H9 (cell line): ENCODE measurements around the gene PCDHGB4. TPM values are rescaled to one million over a fixed set of nuclear protein-coding genes. Genes with fewer than 3 reads are reported as not detected.
"Not testable (repeated sequence)": the region's sequence is repeated elsewhere in the genome, so short reads cannot be mapped to it uniquely, and the experiment has no call there.

Source experiments
- DNase-seq: peaks from one replicate; pipeline ENCODE4 v3.0.0-alpha.2; 2017
- H2AFZ ChIP-seq: one replicate; pipeline ENCODE4 v1.6.1; 2013; ENCODE audit warnings: mild to moderate bottlenecking, low read length, control low read depth, moderate library complexity
- H2AK5ac ChIP-seq: 2 replicates; pipeline ENCODE4 v1.6.1; 2013; ENCODE audit warnings: low read length, control low read depth, mixed read lengths; ENCODE audit not compliant: insufficient read length
- H2BK120ac ChIP-seq: one replicate; pipeline ENCODE4 v1.6.1; 2013; ENCODE audit warnings: low read depth, mild to moderate bottlenecking, low read length, control low read depth, inconsistent platforms; ENCODE audit not compliant: poor library complexity, severe bottlenecking
- H2BK12ac ChIP-seq: 2 replicates; pipeline ENCODE4 v1.6.1; 2013; ENCODE audit warnings: low read length, control low read depth, mixed read lengths, low read depth; ENCODE audit not compliant: insufficient read length
- H2BK15ac ChIP-seq: 2 replicates; pipeline ENCODE4 v1.6.1; 2013; ENCODE audit warnings: low read depth, low read length, control low read depth
- H2BK20ac ChIP-seq: one replicate; pipeline ENCODE4 v1.6.1; 2013; ENCODE audit warnings: low read depth, mild to moderate bottlenecking, low read length, control low read depth, inconsistent platforms; ENCODE audit not compliant: poor library complexity, severe bottlenecking
- H2BK5ac ChIP-seq: 2 replicates; pipeline ENCODE4 v1.6.1; 2013; ENCODE audit warnings: low read length, control low read depth, mixed read lengths; ENCODE audit not compliant: insufficient read length
- H3K14ac ChIP-seq: 2 replicates; pipeline ENCODE4 v1.6.1; 2013; ENCODE audit warnings: low read length, control low read depth; ENCODE audit not compliant: insufficient read depth
- H3K18ac ChIP-seq: 2 replicates; pipeline ENCODE4 v1.6.1; 2013; ENCODE audit warnings: low read depth, mild to moderate bottlenecking, mixed read lengths, low read length, control low read depth; ENCODE audit not compliant: insufficient read length
- H3K23ac ChIP-seq: 2 replicates; pipeline ENCODE4 v1.6.1; 2013; ENCODE audit warnings: low read length, control low read depth, mixed read lengths, low read depth; ENCODE audit not compliant: insufficient read length
- H3K23me2 ChIP-seq: 2 replicates; pipeline ENCODE4 v1.6.1; 2013; ENCODE audit warnings: low read depth, mild to moderate bottlenecking, mixed read lengths, low read length, control low read depth; ENCODE audit not compliant: insufficient read length, poor library complexity, severe bottlenecking
- H3K27ac ChIP-seq: 2 replicates; pipeline ENCODE4 v1.5.1; 2013; ENCODE audit warnings: low read length, control low read depth, mixed read lengths, low read depth; ENCODE audit not compliant: insufficient read length
- H3K27me3 ChIP-seq: 2 replicates; pipeline ENCODE4 v1.6.1; 2013; ENCODE audit warnings: low read length, control low read depth, inconsistent platforms; ENCODE audit not compliant: insufficient read depth
- H3K4ac ChIP-seq: 2 replicates; pipeline ENCODE4 v1.6.1; 2013; ENCODE audit warnings: low read depth, mild to moderate bottlenecking, control low read depth, inconsistent platforms, low read length, moderate library complexity
- H3K4me1 ChIP-seq: 2 replicates; pipeline ENCODE4 v1.6.1; 2013; ENCODE audit warnings: low read length, control low read depth, inconsistent platforms; ENCODE audit not compliant: insufficient read depth
- H3K4me2 ChIP-seq: 2 replicates; pipeline ENCODE4 v1.6.1; 2013; ENCODE audit warnings: low read length, control low read depth, mixed read lengths; ENCODE audit not compliant: insufficient read length, insufficient read depth
- H3K56ac ChIP-seq: 2 replicates; pipeline ENCODE4 v1.6.1; 2013; ENCODE audit warnings: low read depth, mild to moderate bottlenecking, mixed read lengths, low read length, control low read depth; ENCODE audit not compliant: insufficient read length
- H3K79me1 ChIP-seq: 2 replicates; pipeline ENCODE4 v1.6.1; 2013; ENCODE audit warnings: low read depth, mild to moderate bottlenecking, moderate library complexity, low read length, control low read depth, inconsistent platforms; ENCODE audit not compliant: insufficient read depth, poor library complexity, severe bottlenecking
- H3K79me2 ChIP-seq: 2 replicates; pipeline ENCODE4 v1.6.1; 2013; ENCODE audit warnings: low read length, control low read depth, inconsistent platforms; ENCODE audit not compliant: insufficient read depth
- H3K9ac ChIP-seq: 2 replicates; pipeline ENCODE4 v1.6.1; 2013; ENCODE audit warnings: low read length, control low read depth, mixed read lengths; ENCODE audit not compliant: insufficient read length; ENCODE audit errors: extremely low read depth
- H3K9me3 ChIP-seq: one replicate; pipeline ENCODE4 v1.6.1; 2013; ENCODE audit warnings: low read depth, low read length, inconsistent platforms; ENCODE audit not compliant: control insufficient read depth
- H3T11ph ChIP-seq: one replicate; pipeline ENCODE4 v1.6.1; 2013; ENCODE audit warnings: mild to moderate bottlenecking, low read length, control low read depth, inconsistent platforms
- H4K20me1 ChIP-seq: one replicate; pipeline ENCODE4 v1.6.1; 2013; ENCODE audit not compliant: control insufficient read depth, insufficient read length, insufficient read depth
- H4K5ac ChIP-seq: 2 replicates; pipeline ENCODE4 v1.6.1; 2013; ENCODE audit warnings: low read depth, mild to moderate bottlenecking, mixed read lengths, low read length, control low read depth; ENCODE audit not compliant: insufficient read length
- H4K8ac ChIP-seq: replicated peaks from 2 replicates; pipeline ENCODE4 v1.6.1; 2013; ENCODE audit warnings: low read length, control low read depth, mixed read lengths, low read depth; ENCODE audit not compliant: insufficient read length
- H4K91ac ChIP-seq: 2 replicates; pipeline ENCODE4 v1.6.1; 2013; ENCODE audit warnings: low read depth, mild to moderate bottlenecking, moderate library complexity, mixed read lengths, low read length, control low read depth; ENCODE audit not compliant: insufficient read length
- H3K27ac Mint-ChIP-seq, 3 experiments: 2 replicates in 2 of 3; 3 replicates in 1 of 3; pipeline ENCODE4 v1.8.0; 2020 to 2021; ENCODE audit warnings: mixed read lengths in 3 of 3, mild to moderate bottlenecking in 1 of 3, moderate library complexity in 1 of 3
- H3K27me3 Mint-ChIP-seq: 2 replicates; pipeline ENCODE4 v1.8.0; 2021; ENCODE audit warnings: low read depth, mild to moderate bottlenecking, moderate library complexity, mixed read lengths
- H3K36me3 Mint-ChIP-seq, 3 experiments: 2 replicates in 2 of 3; 3 replicates in 1 of 3; pipeline ENCODE4 v1.8.0; 2020 to 2021; ENCODE audit warnings: low read depth in 3 of 3, mixed read lengths in 3 of 3; ENCODE audit not compliant: insufficient read depth in 1 of 3
- H3K4me1 Mint-ChIP-seq, 2 experiments: 2 replicates each; pipeline ENCODE4 v1.8.0; 2020; ENCODE audit warnings: mixed read lengths in 2 of 2
- H3K4me3 Mint-ChIP-seq, 2 experiments: 2 replicates in 1 of 2; 3 replicates in 1 of 2; pipeline ENCODE4 v1.8.0; 2020 to 2021; ENCODE audit warnings: mild to moderate bottlenecking in 2 of 2, mixed read lengths in 2 of 2, moderate library complexity in 1 of 2
- H3K9me3 Mint-ChIP-seq, 2 experiments: 2 replicates in 1 of 2; 3 replicates in 1 of 2; pipeline ENCODE4 v1.8.0; 2020; ENCODE audit warnings: mild to moderate bottlenecking in 2 of 2, mixed read lengths in 2 of 2, moderate library complexity in 1 of 2
- WGBS: extraction: QIAGEN DNeasy Blood & Tissue Kit; methylation state at CpG from one replicate; pipeline ENCODE4 v1.1.7; 2013; ENCODE audit warnings: missing lambda C conversion rate, low lambda C conversion rate, mixed read lengths; ENCODE audit not compliant: insufficient read length; ENCODE audit errors: extremely low coverage; 5-methylcytosine and 5-hydroxymethylcytosine counted together
- total RNA-seq: library from RNA; stranded (reverse); gene quantifications from 2 replicates; pipeline ENCODE4 v1.2.1, GENCODE V29; 2021

PCDHGB4 gene
- total RNA-seq, 1 experiment from 2014 or later: 4.2 TPM

DNA sequence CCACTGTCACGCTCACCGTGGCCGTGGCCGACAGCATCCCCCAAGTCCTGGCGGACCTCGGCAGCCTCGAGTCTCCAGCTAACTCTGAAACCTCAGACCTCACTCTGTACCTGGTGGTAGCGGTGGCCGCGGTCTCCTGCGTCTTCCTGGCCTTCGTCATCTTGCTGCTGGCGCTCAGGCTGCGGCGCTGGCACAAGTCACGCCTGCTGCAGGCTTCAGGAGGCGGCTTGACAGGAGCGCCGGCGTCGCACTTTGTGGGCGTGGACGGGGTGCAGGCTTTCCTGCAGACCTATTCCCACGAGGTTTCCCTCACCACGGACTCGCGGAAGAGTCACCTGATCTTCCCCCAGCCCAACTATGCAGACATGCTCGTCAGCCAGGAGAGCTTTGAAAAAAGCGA lies 45.2 kb downstream of the PCDHGB4 start:
- not testable (repeated sequence) for H2AFZ ChIP-seq, H3K27me3 ChIP-seq, H3K27ac ChIP-seq, DNase-seq, H3K4me1 Mint-ChIP-seq, H3T11ph ChIP-seq, H4K91ac ChIP-seq, H2BK20ac ChIP-seq, H3K79me2 ChIP-seq, H4K8ac ChIP-seq, H2BK120ac ChIP-seq, H3K4ac ChIP-seq, H3K14ac ChIP-seq, H3K23me2 ChIP-seq, H3K27me3 Mint-ChIP-seq, H2AK5ac ChIP-seq, H3K4me3 Mint-ChIP-seq, H3K79me1 ChIP-seq, H3K4me2 ChIP-seq, H2BK12ac ChIP-seq, H3K23ac ChIP-seq, H3K27ac Mint-ChIP-seq, H2BK5ac ChIP-seq, H2BK15ac ChIP-seq, H4K5ac ChIP-seq, H3K56ac ChIP-seq, H3K18ac ChIP-seq, H3K4me1 ChIP-seq, H3K9ac ChIP-seq, H4K20me1 ChIP-seq
- H3K9me3 Mint-ChIP-seq: peaks cover 50 to 57% of the 10 kb centered on the region in 2 experiments
- peaks cover 42 to 61% (median 43%) of the 10 kb centered on the region in 3 experiments for H3K36me3 Mint-ChIP-seq
- WGBS: no CpG with 5 or more reads among the region's 29 CpGs
- H3K9me3 ChIP-seq: peaks cover 14% of the 10 kb centered on the region
